Kidney (tissue), 14 donors: Measurements from ENCODE around the gene EGF. TPM values are rescaled to one million over a fixed set of nuclear protein-coding genes. Genes with fewer than 3 reads are reported as not detected.
A peak's percentile ranks its signal among the peaks of the same experiment; 100 is the strongest.

Source experiments
- DNase-seq, 5 donors: peaks; one replicate each; pipeline ENCODE4 v3.0.0-alpha.2; 2013 to 2020
- FAIRE-seq: peaks from 2 replicates; lab custom pipeline; 2012; peaks lifted over from hg19 to GRCh38; lab: Jason Lieb, UNC
- H3K27ac ChIP-seq, 2 donors: one replicate each; pipeline ENCODE4 v1.7.0; 2013; ENCODE audit warnings: low read depth in 2 of 2, low read length in 2 of 2, inconsistent platforms in 1 of 2
- H3K27me3 ChIP-seq: one replicate; pipeline ENCODE4 v1.7.1; 2013; ENCODE audit warnings: low read length, inconsistent platforms; ENCODE audit not compliant: control insufficient read depth, insufficient read depth
- H3K36me3 ChIP-seq, 3 donors: one replicate each; pipeline versions ENCODE4 v1.7.0 to v1.7.1; 2013; ENCODE audit warnings: low read length in 3 of 3, control low read depth in 1 of 3, inconsistent platforms in 1 of 3; ENCODE audit not compliant: insufficient read depth in 3 of 3, control insufficient read depth in 2 of 3
- H3K4me1 ChIP-seq, 3 donors: one replicate each; pipeline versions ENCODE4 v1.7.0 to v1.7.1; 2013; ENCODE audit warnings: low read length in 3 of 3, inconsistent platforms in 1 of 3, low read depth in 1 of 3; ENCODE audit not compliant: control insufficient read depth in 2 of 3, insufficient read depth in 2 of 3
- H3K4me3 ChIP-seq, 3 donors: one replicate each; pipeline versions ENCODE4 v1.7.0 to v1.8.1; 2013; ENCODE audit warnings: low read length in 3 of 3, control low read depth in 1 of 3, inconsistent platforms in 1 of 3
- H3K9ac ChIP-seq, 3 donors: one replicate each; pipeline versions ENCODE4 v1.7.0 to v1.7.1; 2013; ENCODE audit warnings: low read length in 3 of 3, control low read depth in 1 of 3, inconsistent platforms in 1 of 3
- H3K9me3 ChIP-seq, 3 donors: one replicate each; pipeline versions ENCODE4 v1.7.0 to v1.7.1; 2013; ENCODE audit warnings: low read length in 3 of 3, control low read depth in 1 of 3, inconsistent platforms in 1 of 3; ENCODE audit not compliant: control insufficient read depth in 2 of 3, insufficient read depth in 1 of 3
- CTCF ChIP-seq: IDR thresholded peaks from 3 replicates; pipeline ENCODE4 v1.5.1; 2012; ENCODE audit warnings: mild to moderate bottlenecking, moderate library complexity, borderline replicate concordance; ENCODE audit not compliant: insufficient read depth; ENCODE audit errors: extremely low read depth
- intact Hi-C: fragments of 100-400 bp; cut with DNase I; formaldehyde crosslinking; loops from one replicate; pipeline ENCODE4 v1.11.1; 2022
- polyA plus RNA-seq: library from polyadenylated mRNA; stranded (reverse); fragments of 350-450 nt; fragmentation: Illumina TruSeq; extraction: RNeasy Lipid Tissue Mini Kit (QIAGEN cat#74804); gene quantifications from one replicate; pipeline ENCODE4 v1.2.3, GENCODE V29; 2014; ENCODE audit warnings: low read depth, low replicate concordance; ENCODE audit not compliant: insufficient read depth
- total RNA-seq: library from RNA; stranded (reverse); fragmentation: NEBNext Ultra II Directional; extraction: Animal tissue kit (Norgen Biotek cat#: 25700); gene quantifications from one replicate; pipeline ENCODE4 v1.2.1, GENCODE V29; 2021
- donor health status: control.
- donor health status: control.
- donor health status: control.
- donor health status: control.
- donor health status: control.
- donor health status: DM: yes; HTN: yes; CAD: no.
- donor health status: Normal renal cell carcinoma (clear cell type).

The EGF gene
- total and polyA plus RNA-seq, 2 donors from 2014 or later, result 3.3 to 72.8 TPM

- Histone ChIP-seq H3K36me3 (peaks cover 0 to 2% (median 0%) of the 10 kb centered on the region in 3 donors), H3K9me3 (no peaks in the 10 kb centered on the region), H3K27me3 (no peaks in the 10 kb centered on the region), H3K27ac (no peak overlapping the region), H3K4me1 (peaks cover 0 to 26% (median 11%) of the 10 kb centered on the region in 3 donors), H3K9ac (no peak overlapping the region), H3K4me3 (no peak overlapping the region)
- TF ChIP-seq CTCF, result no peak
- DNase-seq (peak in 1 of 5 donors; percentile 88), FAIRE-seq (no peak)
- intact Hi-C loops, result loop anchor here (5.0 kb wide), 1 partner anchor 508 kb away; no protein-coding TSS in a partner anchor
Observed at GRCh38 chr4:110004556-110004955, 91.9 kb downstream of the EGF start.

GRCh38 chr4:110005461-110006056, 92.9 kb downstream of the EGF start:
- DNase-seq (peak in 2 of 5 donors; percentile 85 to 92), FAIRE-seq (peak; percentile 98)
- H3K9me3 ChIP-seq, result no peaks in the 10 kb centered on the region
- H3K4me1 ChIP-seq, result peaks cover 0 to 26% (median 11%) of the 10 kb centered on the region in 3 donors
- H3K36me3 ChIP-seq, result peaks cover 0 to 4% (median 0%) of the 10 kb centered on the region in 3 donors
- H3K9ac ChIP-seq, result no peak overlapping the region
- intact Hi-C loops, result no loop called here
- peak; percentile 75 for TF ChIP-seq CTCF
- H3K27ac ChIP-seq, result no peak overlapping the region
- H3K4me3 ChIP-seq, result no peak overlapping the region
- H3K27me3 ChIP-seq, result no peaks in the 10 kb centered on the region

GRCh38 chr4:110007217-110007616, 94.5 kb downstream of the EGF start:
- Histone ChIP-seq H3K4me3 (peak overlapping the region in 1 of 3 donors; percentile 16), H3K27me3 (no peaks in the 10 kb centered on the region), H3K9me3 (no peaks in the 10 kb centered on the region), H3K4me1 (peaks cover 0 to 26% (median 11%) of the 10 kb centered on the region in 3 donors), H3K36me3 (peaks cover 0 to 4% (median 0%) of the 10 kb centered on the region in 3 donors), H3K27ac (no peak overlapping the region), H3K9ac (no peak overlapping the region)
- intact Hi-C loops, result no loop called here
- TF ChIP-seq CTCF, result no peak
- FAIRE-seq (peak; percentile 83), DNase-seq (peak in 1 of 5 donors; percentile 46)

GRCh38 chr4:110008540-110008939, 95.9 kb downstream of the EGF start:
- intact Hi-C loops, result no loop called here
- no peak for TF ChIP-seq CTCF

More at GRCh38 chr4:110008540-110008939, 95.9 kb downstream of the EGF start:
- no peaks in the 10 kb centered on the region for H3K27me3 ChIP-seq
- no peaks in the 10 kb centered on the region for H3K9me3 ChIP-seq
- DNase-seq (no peak), FAIRE-seq (no peak)
- H3K4me1 ChIP-seq, result peaks cover 0 to 26% (median 11%) of the 10 kb centered on the region in 3 donors
- H3K9ac ChIP-seq, result no peak overlapping the region
- peaks cover 0 to 9% (median 0%) of the 10 kb centered on the region in 3 donors for H3K36me3 ChIP-seq
- no peak overlapping the region for H3K4me3 ChIP-seq
- H3K27ac ChIP-seq, result no peak overlapping the region
